Small intestine (tissue), 7 donors: ENCODE results near the gene C3AR1. TPM values are rescaled to one million over a fixed set of nuclear protein-coding genes. Genes with fewer than 3 reads are reported as not detected.
A peak's percentile ranks its signal among the peaks of the same experiment; 100 is the strongest.

ENCODE experiments used
- DNase-seq, 2 donors: peaks; one replicate each; pipeline versions ENCODE4 v3.0.0 to v3.0.0-alpha.2; 2013
- FAIRE-seq: peaks from 2 replicates; lab custom pipeline; 2012; peaks lifted over from hg19 to GRCh38; lab: Jason Lieb, UNC
- H3K27ac ChIP-seq, 3 donors: one replicate each; pipeline ENCODE4 v1.5.1; 2013; ENCODE audit warnings: low read length in 2 of 3, mild to moderate bottlenecking in 2 of 3, control low read depth in 1 of 3, inconsistent platforms in 1 of 3, low read depth in 1 of 3, moderate library complexity in 1 of 3
- H3K27me3 ChIP-seq, 3 donors: one replicate each; pipeline ENCODE4 v1.6.1; 2013; ENCODE audit warnings: low read length in 3 of 3, inconsistent platforms in 1 of 3; ENCODE audit not compliant: control insufficient read depth in 3 of 3, insufficient read depth in 3 of 3
- H3K36me3 ChIP-seq, 3 donors: one replicate each; pipeline ENCODE4 v1.6.1; 2013; ENCODE audit warnings: low read length in 3 of 3, inconsistent platforms in 1 of 3, low read depth in 1 of 3, mild to moderate bottlenecking in 1 of 3, moderate library complexity in 1 of 3; ENCODE audit not compliant: control insufficient read depth in 3 of 3, insufficient read depth in 2 of 3
- H3K4me1 ChIP-seq, 3 donors: one replicate each; pipeline ENCODE4 v1.6.1; 2013; ENCODE audit warnings: low read length in 2 of 3, inconsistent platforms in 1 of 3, low read depth in 1 of 3, mild to moderate bottlenecking in 1 of 3, moderate library complexity in 1 of 3; ENCODE audit not compliant: control insufficient read depth in 3 of 3, insufficient read depth in 2 of 3
- H3K4me3 ChIP-seq, 3 donors: one replicate each; pipeline ENCODE4 v1.5.1; 2013; ENCODE audit warnings: low read length in 3 of 3, control low read depth in 1 of 3, inconsistent platforms in 1 of 3, low read depth in 1 of 3, mild to moderate bottlenecking in 1 of 3, moderate library complexity in 1 of 3
- H3K9me3 ChIP-seq, 2 donors: one replicate each; pipeline ENCODE4 v1.6.1; 2013; ENCODE audit warnings: low read depth in 1 of 2, low read length in 1 of 2; ENCODE audit not compliant: control insufficient read depth in 2 of 2, insufficient read depth in 1 of 2
- WGBS, 3 donors: extraction: QIAGEN DNeasy Blood & Tissue Kit; methylation state at CpG; one replicate each; pipeline ENCODE4 v1.1.7; 2013; 5-methylcytosine and 5-hydroxymethylcytosine counted together
- polyA plus RNA-seq, 4 donors: library from polyadenylated mRNA; stranded (reverse) in 3 of 4; unstranded in 1 of 4; fragments of 200-250 nt in 3 of 4; fragments of 120-200 nt in 1 of 4; gene quantifications; one replicate each; pipeline versions ENCODE4 v1.2.1 to v1.2.3, GENCODE V29; 2013
- donor health status: healthy with polysubstance abuse.
- donor health status: control.
- donor health status: control.
- donor health status: Bipolar disorder and iron deficiency.
- donor health status: healthy.

Gene C3AR1
- polyA plus RNA-seq, 4 donors, result 2.7 to 7.5 (median 4.3) TPM

GRCh38 chr12:8037046-8037663, 29.0 kb downstream of the C3AR1 start:
- WGBS, 3 donors, result 27 to 59% (median 53%) methylated on average over 6 of the region's 6 CpGs

GRCh38 chr12:8036346-8036745, 29.8 kb downstream of the C3AR1 start:
- DNase-seq, result no peak

More at GRCh38 chr12:8037046-8037663, 29.0 kb downstream of the C3AR1 start:
- H3K4me3 ChIP-seq, result no peak overlapping the region
- DNase-seq (peak in 1 of 2 donors; percentile 8), FAIRE-seq (no peak)
- peaks cover 0 to 32% (median 6%) of the 10 kb centered on the region in 3 donors for H3K36me3 ChIP-seq
- no peaks in the 10 kb centered on the region for H3K9me3 ChIP-seq
- H3K27ac ChIP-seq, result no peak overlapping the region
- H3K27me3 ChIP-seq, result no peaks in the 10 kb centered on the region
- peaks cover 10 to 29% (median 25%) of the 10 kb centered on the region in 3 donors for H3K4me1 ChIP-seq

GRCh38 chr12:8035440-8036010, 30.6 kb downstream of the C3AR1 start:
- DNase-seq (no peak), FAIRE-seq (no peak)
- H3K36me3 ChIP-seq, result peaks cover 0 to 21% (median 0%) of the 10 kb centered on the region in 3 donors
- H3K27me3 ChIP-seq, result no peaks in the 10 kb centered on the region
- H3K4me1 ChIP-seq, result peaks cover 10 to 29% (median 28%) of the 10 kb centered on the region in 3 donors
- peak overlapping the region in 1 of 3 donors; percentile 12 for H3K27ac ChIP-seq
- no peak overlapping the region for H3K4me3 ChIP-seq
- no peaks in the 10 kb centered on the region for H3K9me3 ChIP-seq
- 28 to 62% (median 43%) methylated on average over 5 of the region's 5 CpGs for whole genome bisulfite sequencing, 3 donors

More at GRCh38 chr12:8036346-8036745, 29.8 kb downstream of the C3AR1 start:
- Histone ChIP-seq H3K36me3 (peaks cover 0 to 24% (median 3%) of the 10 kb centered on the region in 3 donors), H3K9me3 (no peaks in the 10 kb centered on the region), H3K27ac (no peak overlapping the region), H3K27me3 (no peaks in the 10 kb centered on the region), H3K4me1 (peaks cover 10 to 29% (median 28%) of the 10 kb centered on the region in 3 donors), H3K4me3 (no peak overlapping the region)
- WGBS, 3 donors, result 70 to 76% (median 72%) methylated on average over 8 of the region's 8 CpGs
- no peak for FAIRE-seq

GRCh38 chr12:8034802-8035201, 31.4 kb downstream of the C3AR1 start:
- Histone ChIP-seq H3K9me3 (no peaks in the 10 kb centered on the region), H3K27me3 (no peaks in the 10 kb centered on the region), H3K36me3 (peaks cover 0 to 16% (median 0%) of the 10 kb centered on the region in 3 donors), H3K27ac (no peak overlapping the region), H3K4me1 (peaks cover 10 to 29% (median 28%) of the 10 kb centered on the region in 3 donors), H3K4me3 (no peak overlapping the region)
- no peak for FAIRE-seq
- peak in 1 of 2 donors; percentile 25 for DNase-seq

GRCh38 chr12:8033153-8034044, 32.8 kb downstream of the C3AR1 start:
- peaks cover 0 to 12% (median 0%) of the 10 kb centered on the region in 3 donors for H3K36me3 ChIP-seq
- 1 to 6% (median 2%) methylated on average over 17 of the region's 17 CpGs for WGBS, 3 donors
- H3K27ac ChIP-seq, result peak overlapping the region; percentile 51 to 93 (median 93)
- FAIRE-seq (no peak), DNase-seq (peak; percentile 38 to 59)
- no peaks in the 10 kb centered on the region for H3K27me3 ChIP-seq
- H3K9me3 ChIP-seq, result no peaks in the 10 kb centered on the region
- peaks cover 9 to 29% (median 25%) of the 10 kb centered on the region in 3 donors for H3K4me1 ChIP-seq
- H3K4me3 ChIP-seq, result peak overlapping the region; percentile 71 to 97 (median 87)

- Histone ChIP-seq H3K4me3 (peak within 1 kb of the TSS; percentile 71 to 97 (median 87)), H3K4me1 (peaks cover 8 to 25% (median 22%) of the 10 kb centered on the region in 3 donors), H3K36me3 (peaks cover 0 to 12% (median 0%) of the 10 kb centered on the region in 3 donors), H3K9me3 (no peaks in the 10 kb centered on the region), H3K27me3 (no peaks in the 10 kb centered on the region), H3K27ac (peak within 1 kb of the TSS; percentile 61 to 93 (median 93))
- WGBS, 3 donors, result 0 to 1% (median 0%) methylated on average over 52 to 93 of the region's 93 CpGs
- FAIRE-seq, result no peak
- DNase-seq, result peak; percentile 75 to 94
Measured at GRCh38 chr12:8032242-8033152, 33.7 kb downstream of the C3AR1 start, which contains the start of gene FOXJ2. FOXJ2 (plus strand) TSS chr12:8032716; CDS start chr12:8039833, 7,117 bp downstream.

GRCh38 chr12:8031872-8032241, 34.3 kb downstream of the C3AR1 start:
- H3K4me1 ChIP-seq, result peaks cover 8 to 22% (median 21%) of the 10 kb centered on the region in 3 donors
- peaks cover 0 to 9% (median 0%) of the 10 kb centered on the region in 3 donors for H3K36me3 ChIP-seq
- FAIRE-seq, result no peak
- 18 to 39% (median 25%) methylated on average over 5 of the region's 5 CpGs for WGBS, 3 donors
- peak overlapping the region; percentile 56 to 97 (median 87) for H3K4me3 ChIP-seq
- peak in 1 of 2 donors; percentile 13 for DNase-seq
- H3K27ac ChIP-seq, result peak overlapping the region in 2 of 3 donors; percentile 61 to 85
- H3K9me3 ChIP-seq, result no peaks in the 10 kb centered on the region
- no peaks in the 10 kb centered on the region for H3K27me3 ChIP-seq
